ENCODE measurements around the gene KDM3A.

GRCh38 chr2:86498468-86499260 lies 57.5 kb downstream of the KDM3A start:
- TF ChIP-seq CTCF (IDR thresholded peaks at IDR 0.05): no peak
- TF ChIP-seq POLR2A (IDR thresholded peaks at IDR 0.05): no peak
